ENCODE results near the gene CFAP161.

CFAP161 gene

DNA sequence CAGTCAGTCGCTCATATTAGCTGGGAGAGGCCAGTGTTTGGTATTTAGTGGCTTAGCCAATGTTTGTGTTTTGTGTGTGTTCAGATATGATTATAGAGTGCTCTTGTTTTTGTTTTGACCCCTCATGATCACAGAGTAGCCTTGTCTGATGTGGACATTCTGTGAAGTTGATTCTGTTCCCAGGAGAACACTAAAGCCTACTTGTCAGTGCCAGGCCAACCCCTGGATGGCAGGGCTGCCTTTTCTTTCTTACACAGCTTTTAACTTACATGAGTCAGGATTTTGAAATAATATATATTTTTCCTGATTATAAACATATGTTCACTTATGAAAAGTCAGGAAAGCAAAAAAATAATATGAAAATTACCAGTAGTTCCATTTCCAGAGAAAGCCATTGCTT lies 11.9 kb downstream of the CFAP161 start:
- no peak for DNase-seq (ENCODE audit: low read depth)
- H3K4me3 ChIP-seq (ENCODE audit: low read length): no peak overlapping the region
- TF ChIP-seq, protein P1, sequence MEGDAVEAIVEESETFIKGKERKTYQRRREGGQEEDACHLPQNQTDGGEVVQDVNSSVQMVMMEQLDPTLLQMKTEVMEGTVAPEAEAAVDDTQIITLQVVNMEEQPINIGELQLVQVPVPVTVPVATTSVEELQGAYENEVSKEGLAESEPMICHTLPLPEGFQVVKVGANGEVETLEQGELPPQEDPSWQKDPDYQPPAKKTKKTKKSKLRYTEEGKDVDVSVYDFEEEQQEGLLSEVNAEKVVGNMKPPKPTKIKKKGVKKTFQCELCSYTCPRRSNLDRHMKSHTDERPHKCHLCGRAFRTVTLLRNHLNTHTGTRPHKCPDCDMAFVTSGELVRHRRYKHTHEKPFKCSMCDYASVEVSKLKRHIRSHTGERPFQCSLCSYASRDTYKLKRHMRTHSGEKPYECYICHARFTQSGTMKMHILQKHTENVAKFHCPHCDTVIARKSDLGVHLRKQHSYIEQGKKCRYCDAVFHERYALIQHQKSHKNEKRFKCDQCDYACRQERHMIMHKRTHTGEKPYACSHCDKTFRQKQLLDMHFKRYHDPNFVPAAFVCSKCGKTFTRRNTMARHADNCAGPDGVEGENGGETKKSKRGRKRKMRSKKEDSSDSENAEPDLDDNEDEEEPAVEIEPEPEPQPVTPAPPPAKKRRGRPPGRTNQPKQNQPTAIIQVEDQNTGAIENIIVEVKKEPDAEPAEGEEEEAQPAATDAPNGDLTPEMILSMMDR (conservative IDR thresholded peaks at IDR 0.05; ENCODE audit: low read depth, low read length): no peak

DNA sequence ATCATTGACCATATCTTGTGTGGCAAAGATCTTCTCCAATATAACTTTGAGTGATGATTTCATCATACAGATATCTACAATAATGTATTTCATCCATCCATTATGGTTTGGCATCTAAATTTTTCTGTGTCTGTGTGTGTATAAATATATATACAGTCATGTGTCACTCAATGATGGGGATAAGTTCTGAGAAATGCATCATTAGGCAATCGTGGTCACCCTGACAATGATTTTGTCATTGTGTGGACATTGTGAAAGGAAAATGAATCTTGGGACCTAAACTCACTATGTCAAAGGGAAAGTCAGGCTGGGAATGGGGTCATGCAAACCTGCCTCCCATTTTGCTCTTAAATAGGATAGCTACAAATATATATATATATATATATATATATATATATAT lies 12.4 kb downstream of the CFAP161 start:
- TF ChIP-seq, protein P1 (conservative IDR thresholded peaks at IDR 0.05; ENCODE audit: low read depth, low read length): no peak
- no peak for DNase-seq (ENCODE audit: low read depth)
- no peak overlapping the region for H3K4me3 ChIP-seq (ENCODE audit: low read length)

DNA sequence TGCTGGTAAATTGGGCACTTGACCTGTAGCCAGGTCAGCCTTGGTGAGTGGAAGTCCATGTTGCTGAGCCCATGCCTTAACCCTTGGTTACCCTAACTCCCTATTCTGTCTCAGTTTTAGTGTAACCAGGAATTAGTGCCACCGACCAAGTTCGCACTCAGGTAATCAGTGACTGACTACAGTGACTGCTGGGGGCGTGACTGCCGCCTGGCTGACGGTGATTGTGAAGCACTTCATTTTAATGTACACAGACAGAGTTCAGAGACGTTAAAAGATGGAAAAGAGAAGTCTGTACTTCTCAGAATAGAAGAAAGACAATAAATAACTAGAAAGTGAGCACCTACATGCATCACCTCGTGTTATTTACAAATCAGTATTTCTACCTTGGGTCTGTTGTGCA lies 17.3 kb downstream of the CFAP161 start:
- DNase-seq (ENCODE audit: low read depth): no peak
- TF ChIP-seq, protein P1 (conservative IDR thresholded peaks at IDR 0.05; ENCODE audit: low read depth, low read length): no peak
- no peak overlapping the region for H3K4me3 ChIP-seq (ENCODE audit: low read length)

DNA sequence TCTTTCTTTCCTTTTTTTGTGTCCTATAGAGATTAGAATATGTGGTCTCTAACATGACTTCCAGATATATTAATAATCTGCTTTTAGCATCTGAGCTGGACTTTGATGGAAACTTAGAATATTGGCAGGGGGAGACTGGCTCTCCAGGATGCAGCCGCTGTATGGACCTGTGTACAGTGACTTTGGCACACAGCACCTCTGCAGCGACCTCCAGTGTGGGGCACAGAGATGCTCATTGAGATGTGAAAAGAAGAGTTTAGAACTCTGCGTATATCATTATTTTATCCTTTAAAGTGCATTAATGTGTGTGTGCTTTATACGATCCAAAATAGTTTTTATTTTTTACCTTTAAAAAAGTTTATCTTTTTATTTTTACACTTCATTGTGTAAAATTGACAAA lies 18.3 kb downstream of the CFAP161 start:
- TF ChIP-seq, protein P1 (conservative IDR thresholded peaks at IDR 0.05; ENCODE audit: low read depth, low read length): no peak
- H3K4me3 ChIP-seq (ENCODE audit: low read length): no peak overlapping the region
- no peak for DNase-seq (ENCODE audit: low read depth)

DNA sequence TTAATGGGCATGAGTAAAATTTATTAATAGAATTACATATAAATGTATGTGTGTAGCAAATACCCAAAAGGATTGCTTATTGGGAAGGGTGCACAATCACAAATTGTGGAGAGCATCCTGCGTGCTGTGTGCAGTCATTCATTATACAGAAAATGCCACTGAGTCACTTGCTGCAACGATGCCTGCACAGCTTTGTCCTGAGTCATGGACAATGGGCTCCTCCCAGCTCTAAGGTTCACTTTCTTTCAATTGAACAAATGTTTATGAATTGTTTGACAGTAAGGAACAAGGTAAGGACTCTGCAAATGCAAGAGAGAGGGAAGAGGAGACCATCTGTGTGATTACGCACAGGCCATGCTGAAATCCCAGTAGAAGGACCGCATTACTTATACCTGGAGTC lies 18.7 kb downstream of the CFAP161 start:
- DNase-seq (ENCODE audit: low read depth): no peak
- no peak overlapping the region for H3K4me3 ChIP-seq (ENCODE audit: low read length)
- TF ChIP-seq, protein P1 (conservative IDR thresholded peaks at IDR 0.05; ENCODE audit: low read depth, low read length): no peak

DNA sequence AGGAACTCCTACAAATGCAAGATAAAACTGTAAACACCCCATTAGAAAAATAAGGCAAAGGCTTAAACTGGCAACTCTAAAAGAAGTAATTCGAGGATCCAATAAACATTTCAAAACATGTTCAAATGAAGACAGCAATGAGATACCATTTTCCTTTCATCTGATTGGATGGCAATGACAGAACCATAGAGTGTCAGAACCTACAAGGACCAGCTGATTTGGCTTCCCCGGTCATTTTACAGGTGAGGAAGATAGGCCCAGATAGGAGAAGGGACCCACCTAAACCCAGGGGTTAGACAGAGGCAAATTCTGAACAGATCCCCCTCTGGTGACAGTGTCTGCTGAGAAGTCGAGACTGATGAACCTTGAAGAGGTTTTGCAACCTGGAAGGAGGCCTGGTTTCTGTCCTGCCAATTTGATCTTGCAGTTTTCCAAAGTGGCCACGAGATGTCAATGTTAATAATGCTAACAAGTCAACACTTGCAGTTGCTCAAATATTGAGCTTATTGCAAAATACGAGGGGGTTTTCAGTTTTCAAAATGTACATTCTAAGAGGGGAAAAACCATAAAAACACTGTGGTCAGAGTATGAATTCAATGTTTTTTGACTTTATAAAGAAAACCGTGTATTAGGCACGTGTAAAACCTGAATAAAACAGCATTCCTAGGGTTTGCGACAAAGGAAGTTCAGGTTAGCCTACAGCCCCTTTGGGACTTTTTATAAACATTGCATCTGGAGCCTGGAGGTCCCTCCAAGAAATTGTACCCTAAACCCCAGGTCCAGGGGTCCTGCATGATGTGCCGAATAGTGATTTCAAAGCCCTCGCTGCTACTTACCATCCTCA lies 21.5 kb downstream of the CFAP161 start:
- TF ChIP-seq, protein P1 (conservative IDR thresholded peaks at IDR 0.05; ENCODE audit: low read depth, low read length): peak; percentile 54
- no peak for DNase-seq (ENCODE audit: low read depth)
- H3K4me3 ChIP-seq (ENCODE audit: low read length): no peak overlapping the region

DNA sequence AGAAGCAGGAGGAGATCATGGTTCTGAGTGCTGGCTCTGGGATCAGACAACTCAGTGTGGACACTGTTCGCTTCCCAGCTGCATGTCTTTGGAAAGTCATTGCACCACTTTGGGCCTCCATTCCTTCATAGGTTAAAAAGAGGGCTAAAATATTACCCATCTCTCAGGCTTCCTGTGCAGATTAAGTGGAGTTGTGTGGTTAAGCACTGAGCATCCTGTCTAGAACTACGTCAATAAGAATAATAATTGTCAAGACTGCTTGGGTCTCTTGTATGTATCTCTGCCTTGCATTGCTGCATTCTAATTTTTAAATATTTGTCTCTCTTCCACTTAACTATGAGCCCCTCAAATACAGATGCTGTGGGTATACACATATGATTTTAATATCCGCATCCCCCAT lies 22.3 kb downstream of the CFAP161 start:
- no peak for DNase-seq (ENCODE audit: low read depth)
- H3K4me3 ChIP-seq (ENCODE audit: low read length): no peak overlapping the region
- TF ChIP-seq, protein P1 (conservative IDR thresholded peaks at IDR 0.05; ENCODE audit: low read depth, low read length): no peak

All from retinal pigment epithelial cell (primary cell).